ENCODE results near the gene SIX5.

SIX5 gene

DNA sequence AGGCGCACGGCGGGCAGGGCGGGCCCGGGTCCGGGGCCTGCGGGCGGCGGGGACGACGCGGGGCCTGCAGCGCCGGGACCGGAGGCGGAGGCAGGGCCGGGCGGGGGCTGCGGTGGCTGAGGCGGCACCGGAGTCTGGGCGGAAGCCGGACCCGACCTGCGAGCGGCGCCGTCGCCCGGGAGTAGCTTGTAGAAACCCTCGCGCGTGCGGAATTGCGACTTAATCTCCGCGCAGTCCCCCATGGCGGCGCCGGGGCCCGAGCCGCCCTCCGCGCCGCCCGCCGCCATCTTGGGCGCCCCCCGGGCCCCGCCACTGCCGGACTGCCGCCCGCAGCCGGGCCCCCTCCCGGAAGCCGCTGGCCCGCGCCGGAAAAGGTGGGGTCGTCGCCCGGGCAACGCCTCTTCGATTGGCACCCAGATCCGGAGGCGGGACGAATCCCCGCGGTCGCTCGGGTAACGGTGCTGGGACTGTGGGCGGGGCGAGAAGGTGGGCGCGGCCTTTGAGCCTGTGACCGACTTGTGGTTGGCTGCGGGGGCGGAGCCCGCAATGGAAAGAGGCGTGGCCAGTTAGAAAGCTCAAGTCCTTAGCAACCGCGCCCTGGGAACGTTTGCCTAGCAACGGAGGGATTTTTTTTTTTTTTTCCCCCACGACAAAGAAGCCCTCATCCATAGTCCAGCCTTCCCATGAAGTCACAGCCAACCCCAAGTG, 23.6 kb upstream of the SIX5 start, which contains the start of gene DMWD:
TSS of gene DMWD (minus strand) at position 376 of the 708 bp plus-strand sequence. CDS start at position 287, 89 bp downstream.
- peak; percentile 100 for DNase-seq

DNA sequence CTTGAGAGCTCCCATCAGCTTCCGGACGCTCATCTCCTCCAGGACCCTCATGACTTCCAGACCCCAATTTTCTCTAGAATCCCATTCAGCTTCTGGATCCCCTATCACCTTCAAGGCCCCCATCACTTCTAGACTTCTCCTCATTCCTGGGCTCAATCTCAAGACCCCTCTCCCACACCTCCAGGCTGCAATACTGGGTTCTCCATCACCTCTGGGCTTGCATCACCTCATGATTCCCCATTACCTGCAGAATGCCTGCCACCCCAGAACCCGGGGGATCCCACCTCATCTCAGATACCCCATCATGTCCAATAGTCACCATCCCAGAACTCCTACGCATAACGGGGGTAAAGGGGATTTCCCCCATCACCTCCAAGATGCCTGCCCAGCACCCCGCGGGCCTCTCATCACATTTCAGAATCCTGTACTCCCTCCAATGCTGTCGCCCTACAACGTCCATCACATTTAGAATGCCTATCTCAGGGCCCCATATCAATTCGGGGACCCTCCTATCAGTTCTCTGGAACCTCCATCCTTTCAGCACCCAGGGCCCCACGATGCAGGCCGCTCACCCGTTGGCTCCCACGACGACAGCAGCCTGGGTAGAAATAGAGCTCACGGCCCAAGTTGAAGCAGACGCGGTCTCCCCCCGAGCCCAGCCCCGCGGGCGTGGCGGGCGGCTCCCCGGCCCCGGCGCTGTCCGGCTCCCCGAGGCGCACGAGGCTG, 22.9 kb upstream of the SIX5 start:
- no peak for DNase-seq

- no peak for DNase-seq
These were observed 21.9 kb upstream of the SIX5 start for GRCh38 chr19:45790942-45791341.

DNA sequence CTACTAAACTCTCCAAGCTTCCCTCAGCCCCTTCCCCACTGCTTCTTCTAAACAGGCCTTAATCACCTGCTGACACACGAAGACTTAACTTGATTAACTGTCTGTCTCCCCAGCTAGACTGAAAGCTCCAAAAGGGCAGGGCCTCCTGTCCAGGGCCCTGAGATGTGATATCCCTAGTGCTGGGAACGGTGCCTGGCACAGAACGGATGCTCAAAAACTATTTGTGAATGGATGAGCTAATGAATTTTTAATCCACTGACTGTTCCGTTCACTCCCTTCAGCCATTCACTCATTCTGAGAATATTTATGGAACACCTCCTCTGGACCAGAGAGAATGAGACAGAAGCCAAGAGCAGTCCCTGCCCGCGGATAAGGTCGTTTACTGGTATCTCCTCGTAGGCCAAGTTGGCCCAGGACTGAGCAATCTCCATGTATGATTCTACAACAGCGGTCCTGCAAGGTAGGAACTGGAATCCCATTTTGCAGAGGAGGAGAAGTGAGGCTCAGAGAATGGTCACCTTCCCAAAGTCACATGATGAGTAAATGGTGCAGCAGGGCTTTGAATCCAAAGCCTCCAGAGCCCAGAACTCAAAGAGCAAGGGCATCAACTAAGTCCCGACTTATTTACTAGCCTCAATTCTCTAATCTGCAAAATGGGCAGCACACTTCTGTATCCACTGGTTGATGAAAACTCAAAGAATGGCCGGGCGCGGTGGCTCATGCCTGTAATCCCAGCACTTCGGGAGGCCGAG, 20.2 kb upstream of the SIX5 start:
- DNase-seq: no peak

DNA sequence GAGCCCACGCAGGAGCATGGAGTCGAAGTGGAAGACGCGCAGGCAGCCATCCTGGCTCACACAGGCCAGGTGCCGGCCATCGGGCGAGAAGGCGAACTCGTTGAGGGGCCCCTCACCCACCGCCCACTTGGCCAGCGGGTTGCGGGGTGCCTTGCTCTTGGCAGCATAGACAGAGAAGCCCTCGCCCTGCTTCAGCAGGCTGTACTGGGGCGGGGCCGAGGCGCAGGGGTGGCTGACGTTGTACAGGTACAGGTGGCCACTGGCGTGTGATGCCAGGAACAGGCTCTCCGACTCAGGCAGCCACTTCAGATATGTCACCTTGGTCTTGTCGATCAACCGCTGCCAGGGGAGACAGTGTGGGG, 17.5 kb upstream of the SIX5 start:
- DNase-seq: no peak

DNA sequence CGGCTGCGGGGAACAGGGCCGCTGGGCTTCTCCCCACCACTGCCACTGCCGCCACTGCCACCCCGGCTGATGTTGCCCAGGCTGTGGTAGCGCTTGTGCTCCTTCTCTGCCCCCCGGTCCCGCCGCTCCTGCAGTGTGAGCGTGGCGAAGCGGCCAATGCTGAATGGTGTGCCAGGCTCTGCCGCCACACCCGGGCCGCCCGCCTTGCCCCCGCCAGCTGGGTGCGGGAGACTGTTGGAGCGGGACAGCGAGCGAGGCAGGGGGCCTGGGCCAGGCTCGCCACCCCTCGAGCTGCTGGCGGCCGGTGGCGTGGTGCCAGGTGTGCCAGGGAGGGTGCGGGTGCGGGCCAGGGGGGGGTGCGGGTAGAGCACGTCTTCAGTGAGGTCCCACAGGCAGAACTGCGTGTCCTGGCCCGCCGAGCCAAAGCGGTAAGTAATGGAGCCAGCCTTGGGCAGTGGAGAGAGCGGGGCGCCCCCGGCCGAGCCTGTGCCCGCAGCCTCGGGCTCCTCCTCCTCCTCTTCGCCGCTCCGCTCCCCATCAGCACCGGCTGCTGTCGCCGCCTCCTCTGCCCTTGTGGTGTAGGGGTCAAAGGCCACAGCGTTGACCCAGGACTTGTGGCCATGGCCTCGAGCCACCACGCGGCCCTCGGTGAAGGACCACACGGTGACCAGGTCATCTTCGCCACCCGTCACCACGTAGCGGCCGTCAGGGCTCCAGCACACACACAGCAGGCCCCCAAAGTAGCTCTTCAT, 16.9 kb upstream of the SIX5 start:
- DNase-seq: no peak

DNA sequence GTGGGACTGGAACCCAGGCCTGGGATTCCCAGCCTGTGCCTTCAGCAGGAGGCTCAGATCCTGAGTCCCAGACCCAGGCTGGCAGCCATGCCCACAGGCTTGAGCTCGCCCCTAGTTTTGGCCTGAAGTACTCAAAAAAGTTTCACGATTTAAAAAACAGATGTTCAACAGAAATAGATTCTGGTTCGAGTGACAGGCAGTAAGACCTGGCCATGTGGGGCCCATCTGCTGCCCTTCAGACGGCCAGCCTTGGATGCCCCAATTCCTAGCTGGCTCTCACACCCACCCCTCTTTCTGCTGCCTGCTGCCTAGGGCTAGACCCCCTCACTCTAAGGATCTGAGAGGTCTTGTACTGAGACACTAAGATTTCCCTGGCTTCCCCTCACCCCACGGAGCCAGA, 16.0 kb upstream of the SIX5 start:
- no peak for DNase-seq

- no peak for DNase-seq
These were observed 15.0 kb upstream of the SIX5 start for GRCh38 chr19:45784096-45784495.

DNA sequence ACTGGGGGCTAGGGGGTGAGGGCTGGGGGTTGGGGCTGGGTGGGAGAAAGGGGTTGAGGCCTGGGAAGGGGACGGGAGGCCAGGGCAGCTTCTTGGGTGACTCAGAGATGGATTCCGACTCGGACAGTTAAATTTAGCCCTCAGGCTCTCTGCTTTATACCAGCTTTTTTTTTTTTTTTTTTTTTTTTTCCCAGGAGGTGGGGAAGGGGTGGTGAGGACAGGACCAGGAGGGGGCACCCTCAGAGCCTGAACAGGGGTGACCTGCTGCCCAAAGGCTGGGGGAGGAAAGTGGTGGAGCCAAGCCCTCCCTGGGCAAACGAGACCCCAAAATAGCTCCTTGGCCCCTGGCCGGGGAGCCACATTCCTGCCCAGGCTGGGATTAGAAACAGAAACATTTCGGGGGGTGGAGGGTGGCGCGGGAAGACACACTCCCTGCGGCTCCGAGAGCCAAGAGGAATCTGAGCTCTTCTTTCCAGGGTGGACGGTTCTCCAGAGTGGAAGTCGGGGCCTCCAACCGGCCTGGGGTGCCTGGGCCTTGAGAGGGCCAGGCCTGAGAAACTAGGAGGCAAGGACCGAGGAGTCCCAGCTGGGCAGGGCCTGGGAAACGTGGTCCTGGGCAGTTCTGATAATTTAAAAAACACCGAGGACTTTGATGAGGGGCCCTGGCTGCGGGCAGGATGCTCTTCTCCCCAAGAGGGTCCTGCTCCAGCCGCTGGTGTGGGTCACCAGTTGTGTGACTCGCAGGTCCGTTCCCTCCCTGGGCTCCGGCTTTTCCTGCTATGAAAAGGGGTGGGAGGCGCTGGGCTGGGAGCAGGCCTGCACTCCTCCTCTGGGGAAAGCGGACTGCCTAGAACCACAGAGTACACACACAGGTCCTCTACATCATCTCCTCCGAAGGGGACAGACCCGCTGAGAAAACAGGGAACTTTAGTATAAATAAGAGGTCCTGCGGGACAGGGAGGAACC, 14.1 kb upstream of the SIX5 start:
- no peak for DNase-seq

- DNase-seq: no peak
These were observed 13.2 kb upstream of the SIX5 start, which contains the start of gene DMPK for GRCh38 chr19:45782162-45782691. Gene DMPK (minus strand): TSS chr19:45782490. CDS start chr19:45782352, 138 bp downstream.

- no peak for DNase-seq
These were observed 12.4 kb upstream of the SIX5 start for GRCh38 chr19:45781214-45782161.

GRCh38 chr19:45780448-45781213, 11.6 kb upstream of the SIX5 start:
- DNase-seq: no peak

DNA sequence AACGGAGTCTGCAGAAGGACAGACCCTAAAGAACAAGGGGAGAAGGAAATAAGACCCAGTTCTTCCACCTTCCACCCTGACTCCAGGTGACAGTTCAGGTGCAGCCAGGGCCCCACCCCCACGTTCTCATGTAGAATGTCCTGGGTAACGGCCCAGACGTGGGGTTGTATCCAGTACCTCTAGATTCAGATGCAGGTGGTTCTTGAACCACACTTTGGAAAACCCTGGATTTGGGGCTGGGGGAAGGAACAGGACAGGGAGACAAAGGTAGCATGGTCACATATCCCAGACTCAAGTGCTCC, 11.0 kb upstream of the SIX5 start:
- no peak for DNase-seq

DNA sequence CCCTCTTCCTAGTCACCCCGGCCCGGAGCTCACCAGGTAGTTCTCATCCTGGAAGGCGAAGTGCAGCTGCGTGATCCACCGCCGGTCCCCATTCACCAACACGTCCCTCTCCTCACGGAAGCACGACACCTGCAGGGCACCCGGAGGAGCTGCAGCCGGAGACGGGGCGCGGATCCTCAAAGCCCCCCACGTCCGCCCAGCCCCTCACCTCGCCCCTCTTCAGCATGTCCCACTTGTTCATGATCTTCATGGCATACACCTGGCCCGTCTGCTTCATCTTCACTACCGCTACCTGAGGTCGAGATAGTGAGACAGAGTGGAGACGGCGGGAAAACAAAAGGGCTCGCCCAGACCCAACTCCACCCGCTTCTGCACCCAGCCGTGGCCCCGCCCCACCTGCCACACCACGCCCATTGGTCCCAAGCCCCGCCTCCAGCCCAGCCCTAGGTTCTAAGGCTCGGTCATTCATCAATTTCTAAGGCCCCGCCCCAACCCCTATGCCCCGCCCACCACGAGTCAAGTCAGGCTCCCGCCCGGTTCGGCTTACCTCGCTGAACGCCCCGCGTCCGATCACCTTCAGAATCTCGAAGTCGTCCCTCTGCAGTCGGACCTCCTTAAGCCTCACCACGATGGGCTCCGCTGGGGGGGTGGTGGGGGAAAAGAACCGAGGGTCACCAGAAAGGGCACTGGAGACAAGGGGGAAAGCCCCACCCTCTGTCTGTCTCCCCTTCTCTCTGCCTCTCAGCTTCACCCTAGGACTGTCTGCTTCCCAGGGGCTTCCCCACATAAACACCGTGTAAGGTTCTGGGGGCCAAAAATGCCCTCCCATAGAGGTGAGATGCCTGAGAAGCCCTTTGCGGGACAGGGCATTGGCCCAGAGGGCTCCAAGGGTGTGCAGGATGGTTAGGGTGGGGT, 10.4 kb upstream of the SIX5 start:
- DNase-seq: peak; percentile 71 to 82

DNA sequence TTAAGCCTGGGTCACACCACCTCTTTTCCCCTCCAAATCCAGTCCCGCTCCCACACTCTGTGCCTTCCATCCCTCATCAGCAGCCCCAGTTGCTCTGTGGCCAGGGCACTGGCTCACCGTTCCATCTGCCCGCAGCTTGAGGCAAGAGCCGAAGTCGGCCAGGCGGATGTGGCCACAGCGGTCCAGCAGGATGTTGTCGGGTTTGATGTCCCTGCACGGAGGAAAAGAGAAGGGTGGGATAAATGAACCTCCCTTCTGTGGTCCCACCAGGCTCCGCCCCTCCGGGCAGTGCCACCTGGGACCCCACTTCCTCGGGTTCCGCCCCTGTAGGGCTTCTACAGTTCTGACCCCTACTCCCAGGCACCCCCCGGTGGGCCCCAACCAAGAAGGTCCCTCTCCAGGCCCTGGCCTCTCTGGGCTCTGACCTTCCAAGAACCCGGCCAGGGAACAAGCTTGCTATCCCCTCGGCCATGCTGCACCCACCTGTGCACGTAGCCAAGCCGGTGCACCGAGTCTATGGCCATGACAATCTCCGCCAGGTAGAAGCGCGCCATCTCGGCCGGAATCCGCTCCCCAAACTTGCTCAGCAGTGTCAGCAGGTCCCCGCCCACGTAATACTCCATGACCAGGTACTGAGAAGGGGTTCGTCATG, 9.1 kb upstream of the SIX5 start:
- DNase-seq: no peak

DNA sequence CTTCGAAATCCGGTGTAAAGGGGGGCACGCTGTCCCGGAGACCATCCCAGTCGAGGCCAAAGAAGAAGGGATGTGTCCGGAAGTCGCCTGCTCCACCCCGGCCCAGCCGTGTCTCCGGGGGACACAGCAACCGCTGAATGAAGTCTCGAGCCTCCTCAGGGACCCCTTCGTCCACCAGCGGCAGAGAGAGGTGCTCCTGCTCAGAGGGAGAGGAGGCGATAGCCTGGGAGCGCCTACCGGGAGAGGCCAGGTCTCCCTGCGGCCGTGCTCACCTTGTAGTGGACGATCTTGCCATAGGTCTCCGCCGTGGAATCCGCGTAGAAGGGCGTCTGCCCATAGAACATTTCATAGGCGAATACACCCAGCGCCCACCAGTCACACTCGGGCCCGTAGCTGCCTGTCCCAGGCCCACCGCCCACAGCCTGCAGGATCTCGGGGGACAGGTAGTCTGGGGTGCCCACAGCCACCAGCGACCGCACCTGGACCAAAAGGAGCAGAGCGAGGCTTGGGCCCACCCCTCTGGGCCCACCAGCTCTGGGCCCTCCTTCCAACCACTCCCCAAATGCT, 8.4 kb upstream of the SIX5 start:
- no peak for DNase-seq

DNA sequence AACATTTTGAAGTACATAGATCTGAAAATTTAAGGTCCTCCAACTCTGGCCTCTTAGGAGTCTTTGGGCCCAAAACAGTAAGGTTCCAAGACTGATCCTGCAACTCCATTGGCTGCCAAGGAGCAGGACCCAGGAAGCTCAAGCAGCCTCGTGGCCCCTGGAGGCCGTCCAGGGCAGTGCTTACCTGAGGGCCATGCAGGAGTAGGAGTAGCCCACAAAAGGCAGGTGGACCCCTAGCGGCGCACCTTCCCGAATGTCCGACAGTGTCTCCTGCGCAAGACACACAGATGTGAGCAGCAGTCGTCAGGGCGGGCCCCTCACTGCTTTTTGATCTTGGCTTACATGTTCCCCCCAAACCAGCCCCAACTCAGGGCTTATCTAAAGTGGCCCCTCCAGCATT, 5.7 kb upstream of the SIX5 start:
- no peak for DNase-seq

GRCh38 chr19:45773384-45773783, 4.3 kb upstream of the SIX5 start:
- DNase-seq: no peak
